Panc1 (cell line): ENCODE data around the gene MOCS2.

Source experiments
- CTCF ChIP-seq: fragments of 450-650 bp; IDR thresholded peaks from 2 replicates; pipeline ENCODE4 v1.5.1; 2017; ENCODE audit warnings: mild to moderate bottlenecking
- REST ChIP-seq, 2 experiments: IDR thresholded peaks; 2 replicates each; pipeline ENCODE4 v1.6.1; 2011 to 2012; ENCODE audit warnings: low read depth in 2 of 2, control low read depth in 1 of 2, low read length in 1 of 2, mild to moderate bottlenecking in 1 of 2, moderate library complexity in 1 of 2; ENCODE audit not compliant: insufficient read depth in 1 of 2

DNA sequence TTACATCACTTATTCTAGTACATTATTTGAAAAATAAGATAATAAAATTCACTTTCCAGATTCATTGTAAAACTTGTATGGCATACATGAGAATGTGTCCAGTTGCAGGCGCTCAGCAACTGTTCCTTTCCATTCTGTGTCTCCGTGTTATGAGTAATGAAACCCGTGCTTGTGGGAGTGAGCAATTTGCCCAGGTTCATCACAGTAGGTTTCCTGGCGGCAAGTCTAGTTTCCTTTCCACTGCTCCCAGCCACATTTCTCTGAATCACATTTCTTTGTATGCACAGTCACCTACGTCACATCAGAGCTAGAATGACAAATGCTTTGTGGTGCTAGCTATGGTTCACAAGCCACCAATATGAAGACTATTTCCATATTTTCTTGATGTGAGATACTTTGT, 39.9 kb downstream of the MOCS2 start:
- TF ChIP-seq CTCF (no peak), REST (IDR thresholded peaks at IDR 0.05; ENCODE audit: insufficient read depth in 1 of 2, low read depth in 2 of 2, low read length in 1 of 2) (no peak)
